ENCODE measurements around the gene NRP2. TPM values are rescaled to one million over a fixed set of nuclear protein-coding genes. Genes with fewer than 3 reads are reported as not detected.

Gene NRP2
- total RNA-seq, 1 experiment from 2014 or later, result 92.4 TPM

DNA sequence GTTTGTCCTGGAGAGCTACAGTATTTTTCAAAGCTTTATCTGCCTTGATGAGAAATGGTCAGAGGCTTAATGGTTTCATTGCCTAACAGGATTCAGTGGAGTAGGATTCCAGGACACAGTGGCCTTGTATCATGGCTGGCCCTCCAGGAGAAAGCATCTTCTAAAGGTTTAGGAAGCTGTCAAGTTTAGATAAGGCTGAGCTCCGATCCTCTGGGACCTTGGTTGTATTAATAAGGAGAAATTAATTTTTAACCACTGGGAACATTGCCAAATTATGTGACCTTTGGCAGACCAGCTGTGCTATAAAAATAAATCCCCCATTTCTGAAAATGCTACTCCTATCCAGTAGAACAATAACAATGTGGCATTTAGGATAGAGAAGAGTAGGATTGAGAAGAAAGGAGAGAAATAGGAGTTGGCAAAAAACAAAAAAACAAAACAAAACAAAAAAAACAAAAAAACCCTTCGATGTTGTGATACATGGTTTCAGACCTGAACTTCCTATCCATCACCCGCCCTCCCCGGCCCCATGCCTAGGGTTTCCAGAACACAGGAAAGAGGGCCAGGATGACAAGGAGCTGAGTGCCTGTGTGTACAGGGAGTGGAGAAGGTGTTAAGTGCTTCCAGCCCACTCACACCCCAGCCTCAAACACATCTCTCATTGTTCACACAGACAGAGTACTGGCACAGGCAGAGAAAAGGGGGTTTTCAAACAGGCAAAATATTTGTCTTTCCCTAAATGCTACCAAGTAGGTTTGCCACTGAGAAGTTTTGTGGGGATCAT lies 6.3 kb downstream of the NRP2 start:
- H3K27me3 ChIP-seq (ENCODE audit: control insufficient read depth, insufficient read depth, low read length), result peaks cover 22% of the 10 kb centered on the region; the same call in 1 of the 2 replicates
- no peaks in the 10 kb centered on the region for H3K36me3 ChIP-seq (replicated peaks; ENCODE audit: control insufficient read depth, insufficient read depth, low read length)
- DNase-seq, result no peak
- H3K4me3 ChIP-seq (ENCODE audit: insufficient read depth, low read depth, low read length), result no peak overlapping the region

- Histone ChIP-seq H3K4me3 (ENCODE audit: insufficient read depth, low read depth, low read length) (no peak overlapping the region), H3K27me3 (ENCODE audit: control insufficient read depth, insufficient read depth, low read length) (peaks cover 10% of the 10 kb centered on the region; the same call in 1 of the 2 replicates), H3K36me3 (replicated peaks; ENCODE audit: control insufficient read depth, insufficient read depth, low read length) (no peaks in the 10 kb centered on the region)
- no peak for DNase-seq
These were observed 7.5 kb downstream of the NRP2 start for GRCh38 chr2:205689820-205690219.

GRCh38 chr2:205692104-205692503 lies 9.8 kb downstream of the NRP2 start:
- H3K27me3 ChIP-seq (ENCODE audit: control insufficient read depth, insufficient read depth, low read length), result no peaks in the 10 kb centered on the region
- no peak overlapping the region for H3K4me3 ChIP-seq (ENCODE audit: insufficient read depth, low read depth, low read length)
- no peak for DNase-seq
- H3K36me3 ChIP-seq (replicated peaks; ENCODE audit: control insufficient read depth, insufficient read depth, low read length), result no peaks in the 10 kb centered on the region

DNA sequence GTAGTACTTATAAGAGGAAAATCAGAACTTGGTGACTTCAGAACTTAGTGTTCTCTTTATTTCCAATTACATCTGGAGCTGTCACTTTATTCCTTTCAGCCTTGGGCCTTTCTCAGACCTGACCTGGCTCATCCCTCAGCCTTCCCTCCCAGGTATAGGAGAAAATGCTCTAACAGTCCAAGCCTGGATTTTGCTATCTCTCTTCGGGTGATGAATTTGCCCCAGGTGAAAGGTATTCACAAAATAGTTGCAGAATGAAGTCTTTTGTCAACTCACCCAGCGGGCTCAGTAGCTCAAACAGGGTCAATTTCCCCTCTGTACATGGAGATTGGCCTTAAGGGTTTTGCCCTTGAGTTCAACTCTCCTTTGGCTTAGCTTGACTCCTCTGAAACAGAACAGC lies 12.0 kb downstream of the NRP2 start:
- no peak overlapping the region for H3K4me3 ChIP-seq (ENCODE audit: insufficient read depth, low read depth, low read length)
- no peaks in the 10 kb centered on the region for H3K36me3 ChIP-seq (replicated peaks; ENCODE audit: control insufficient read depth, insufficient read depth, low read length)
- H3K27me3 ChIP-seq (ENCODE audit: control insufficient read depth, insufficient read depth, low read length), result no peaks in the 10 kb centered on the region
- no peak for DNase-seq

GRCh38 chr2:205695460-205695991 lies 13.2 kb downstream of the NRP2 start:
- no peak for DNase-seq
- Histone ChIP-seq H3K36me3 (replicated peaks; ENCODE audit: control insufficient read depth, insufficient read depth, low read length) (no peaks in the 10 kb centered on the region), H3K4me3 (ENCODE audit: insufficient read depth, low read depth, low read length) (no peak overlapping the region), H3K27me3 (ENCODE audit: control insufficient read depth, insufficient read depth, low read length) (no peaks in the 10 kb centered on the region)

DNA sequence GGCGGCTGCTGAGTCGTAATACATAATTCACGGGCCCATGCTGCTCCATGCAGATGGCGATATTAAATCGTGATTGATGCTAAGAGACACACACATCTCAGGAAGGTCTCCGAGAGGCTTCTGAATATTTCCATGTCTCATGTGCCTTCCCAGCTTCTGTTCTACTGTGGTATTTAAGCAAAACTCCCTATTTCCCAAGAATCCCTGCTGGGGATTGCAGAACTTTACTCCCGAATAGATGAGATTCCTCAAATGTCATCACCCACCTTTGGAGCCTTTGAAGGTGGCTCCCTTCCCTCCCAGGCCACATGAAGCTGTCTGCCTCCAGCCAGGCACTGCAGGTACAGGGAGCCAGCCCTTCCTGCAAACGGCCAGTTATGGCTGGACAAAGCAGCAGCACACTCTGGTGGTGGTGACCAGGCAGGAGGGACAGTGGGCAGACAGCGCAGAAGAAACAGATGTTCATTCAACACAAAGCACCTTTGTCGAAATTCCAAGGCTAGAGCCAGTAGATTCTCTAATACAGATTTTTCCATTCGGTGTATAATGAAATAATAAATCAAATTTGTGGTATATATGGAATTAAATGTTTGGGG lies 14.1 kb downstream of the NRP2 start:
- Histone ChIP-seq H3K27me3 (ENCODE audit: control insufficient read depth, insufficient read depth, low read length) (no peaks in the 10 kb centered on the region), H3K36me3 (replicated peaks; ENCODE audit: control insufficient read depth, insufficient read depth, low read length) (no peaks in the 10 kb centered on the region), H3K4me3 (ENCODE audit: insufficient read depth, low read depth, low read length) (no peak overlapping the region)
- DNase-seq, result no peak

GRCh38 chr2:205696927-205697441 lies 14.7 kb downstream of the NRP2 start:
- no peaks in the 10 kb centered on the region for H3K27me3 ChIP-seq (ENCODE audit: control insufficient read depth, insufficient read depth, low read length)
- no peak for DNase-seq
- H3K4me3 ChIP-seq (ENCODE audit: insufficient read depth, low read depth, low read length), result no peak overlapping the region
- no peaks in the 10 kb centered on the region for H3K36me3 ChIP-seq (replicated peaks; ENCODE audit: control insufficient read depth, insufficient read depth, low read length)

DNA sequence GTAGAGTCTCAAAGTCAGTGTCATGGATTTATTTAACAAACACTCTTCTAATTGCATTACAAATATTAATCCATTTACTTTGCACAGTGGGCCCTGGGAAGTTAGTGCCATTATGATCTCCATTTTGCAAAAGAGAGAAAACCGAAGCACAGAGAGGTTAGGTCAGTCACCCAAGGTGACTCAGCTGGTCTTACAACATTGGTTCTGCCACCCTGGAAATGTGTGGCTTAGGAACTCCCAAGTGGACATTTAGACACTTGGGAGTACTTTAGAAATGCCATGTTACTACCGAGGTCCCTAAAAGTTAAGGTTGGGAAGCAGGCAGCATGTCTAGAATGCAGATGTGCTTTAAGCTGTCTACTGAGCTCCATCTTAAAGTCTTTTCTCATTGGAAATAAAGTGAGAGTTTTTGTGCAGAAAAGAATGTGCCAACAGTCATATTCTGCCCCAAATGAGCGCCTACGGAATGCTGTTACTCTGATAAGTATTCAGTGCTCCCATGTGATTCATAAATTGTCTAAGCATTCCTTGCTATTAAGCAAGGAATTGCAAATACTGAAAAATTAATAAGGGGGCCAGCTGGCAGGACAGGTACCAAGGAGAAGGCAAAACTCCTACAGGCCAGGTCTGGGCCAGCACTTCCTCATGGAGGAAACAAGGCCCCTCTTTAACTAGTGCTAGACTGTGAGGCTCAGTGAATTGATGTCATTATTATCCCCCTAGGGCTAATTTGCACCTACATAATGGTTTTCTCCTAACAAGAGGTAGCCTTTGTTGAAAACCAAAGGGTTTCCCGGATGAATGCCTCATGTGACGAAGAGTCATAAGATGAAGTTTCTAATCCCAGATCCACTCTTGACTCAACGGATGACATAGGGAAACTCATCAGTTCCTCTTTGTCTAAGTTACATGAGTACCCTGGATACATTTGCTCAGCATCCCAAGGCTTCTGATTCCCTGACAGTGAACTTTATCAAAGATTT lies 16.3 kb downstream of the NRP2 start:
- H3K4me3 ChIP-seq (ENCODE audit: insufficient read depth, low read depth, low read length), result no peak overlapping the region
- no peak for DNase-seq
- H3K36me3 ChIP-seq (replicated peaks; ENCODE audit: control insufficient read depth, insufficient read depth, low read length), result no peaks in the 10 kb centered on the region
- H3K27me3 ChIP-seq (ENCODE audit: control insufficient read depth, insufficient read depth, low read length), result no peaks in the 10 kb centered on the region

DNA sequence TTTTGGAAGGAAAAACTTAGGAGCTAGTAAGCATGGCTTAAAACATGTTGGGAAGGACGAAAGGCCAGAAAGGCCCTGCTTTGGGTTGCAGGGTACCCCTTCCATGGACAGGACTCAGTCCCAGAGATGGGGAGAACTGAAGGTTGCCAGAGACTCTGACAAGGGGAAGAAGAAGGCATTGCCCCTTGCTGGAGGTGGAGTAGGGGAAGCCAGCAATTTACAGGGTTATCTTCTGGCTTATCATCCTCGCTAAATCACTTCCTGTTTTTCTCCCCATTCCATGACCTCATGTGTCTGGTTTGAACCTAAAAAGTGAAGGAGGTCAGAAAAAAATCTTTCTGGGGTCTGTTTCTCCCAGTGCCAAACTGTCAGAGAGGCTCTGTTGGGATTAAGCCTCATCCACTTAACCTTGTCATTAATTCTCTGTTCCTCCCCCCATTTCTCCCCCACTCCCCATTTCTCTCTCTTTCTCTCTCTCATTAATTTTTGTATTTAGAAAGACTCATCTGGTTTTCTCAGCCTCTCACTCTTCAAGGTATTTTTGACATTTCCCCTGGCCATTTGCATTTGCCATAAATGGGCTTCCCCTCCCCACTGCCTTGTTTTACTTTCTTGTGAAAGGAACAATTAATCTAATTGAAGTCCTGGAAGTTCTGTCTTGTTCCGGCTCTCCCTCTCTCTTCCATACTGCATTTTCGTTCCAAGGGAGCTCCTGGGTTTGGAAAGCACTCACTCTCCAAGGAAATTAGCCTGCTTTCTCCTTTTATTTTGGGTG lies 17.4 kb downstream of the NRP2 start:
- no peaks in the 10 kb centered on the region for H3K36me3 ChIP-seq (replicated peaks; ENCODE audit: control insufficient read depth, insufficient read depth, low read length)
- no peaks in the 10 kb centered on the region for H3K27me3 ChIP-seq (ENCODE audit: control insufficient read depth, insufficient read depth, low read length)
- DNase-seq, result no peak
- no peak overlapping the region for H3K4me3 ChIP-seq (ENCODE audit: insufficient read depth, low read depth, low read length)

GRCh38 chr2:205700331-205701132 lies 18.2 kb downstream of the NRP2 start:
- DNase-seq, result no peak
- Histone ChIP-seq H3K4me3 (ENCODE audit: insufficient read depth, low read depth, low read length) (no peak overlapping the region), H3K36me3 (replicated peaks; ENCODE audit: control insufficient read depth, insufficient read depth, low read length) (no peaks in the 10 kb centered on the region), H3K27me3 (ENCODE audit: control insufficient read depth, insufficient read depth, low read length) (no peaks in the 10 kb centered on the region)

GRCh38 chr2:205701509-205701908 lies 19.2 kb downstream of the NRP2 start:
- DNase-seq, result no peak
- no peaks in the 10 kb centered on the region for H3K27me3 ChIP-seq (ENCODE audit: control insufficient read depth, insufficient read depth, low read length)
- no peaks in the 10 kb centered on the region for H3K36me3 ChIP-seq (replicated peaks; ENCODE audit: control insufficient read depth, insufficient read depth, low read length)

GRCh38 chr2:205702576-205702975 lies 20.3 kb downstream of the NRP2 start:
- Histone ChIP-seq H3K36me3 (replicated peaks; ENCODE audit: control insufficient read depth, insufficient read depth, low read length) (no peaks in the 10 kb centered on the region), H3K27me3 (ENCODE audit: control insufficient read depth, insufficient read depth, low read length) (no peaks in the 10 kb centered on the region), H3K4me3 (ENCODE audit: insufficient read depth, low read depth, low read length) (no peak overlapping the region)
- no peak for DNase-seq

More at GRCh38 chr2:205701509-205701908, 19.2 kb downstream of the NRP2 start:
- no peak overlapping the region for H3K4me3 ChIP-seq (ENCODE audit: insufficient read depth, low read depth, low read length)

GRCh38 chr2:205703471-205704126 lies 21.3 kb downstream of the NRP2 start:
- no peak overlapping the region for H3K4me3 ChIP-seq (ENCODE audit: insufficient read depth, low read depth, low read length)
- DNase-seq, result no peak
- no peaks in the 10 kb centered on the region for H3K36me3 ChIP-seq (replicated peaks; ENCODE audit: control insufficient read depth, insufficient read depth, low read length)
- no peaks in the 10 kb centered on the region for H3K27me3 ChIP-seq (ENCODE audit: control insufficient read depth, insufficient read depth, low read length)
